G401 (cell line): ENCODE measurements around the gene MYO5C. TPM values are rescaled to one million over a fixed set of nuclear protein-coding genes. Genes with fewer than 3 reads are reported as not detected.

ENCODE experiments used
- DNase-seq: peaks from one replicate; pipeline ENCODE4 v3.0.0-alpha.2; 2015; ENCODE audit warnings: low spot score
- in situ Hi-C: cut with HindIII; loops from 2 replicates; pipeline ENCODE4 v1.10.0; 2016; ENCODE audit warnings: low sequenced_read_pairs, mixed read lengths
- total RNA-seq: library from RNA; depleted of rRNA; stranded (reverse); fragments of >200 nt; shearing (Covaris generic); gene quantifications from 2 replicates; pipeline ENCODE4 v1.2.3, GENCODE V29; 2014

The MYO5C gene
- total RNA-seq, 1 experiment from 2014 or later: 4.2 TPM

- DNase-seq: no peak
- in situ Hi-C loops: no loop called here
These were observed 70.4 kb downstream of the MYO5C start for GRCh38 chr15:52225230-52225629.

GRCh38 chr15:52224211-52224610 is 71.4 kb downstream of the MYO5C start:
- in situ Hi-C loops: no loop called here
- DNase-seq: no peak

GRCh38 chr15:52221730-52222129 is 73.9 kb downstream of the MYO5C start:
- in situ Hi-C loops: no loop called here
- no peak for DNase-seq

GRCh38 chr15:52220937-52221660 is 74.5 kb downstream of the MYO5C start:
- DNase-seq: no peak

GRCh38 chr15:52220251-52220650 is 75.4 kb downstream of the MYO5C start:
- in situ Hi-C loops: no loop called here
- no peak for DNase-seq

More at GRCh38 chr15:52220937-52221660, 74.5 kb downstream of the MYO5C start:
- in situ Hi-C loops: no loop called here

GRCh38 chr15:52218816-52219215 is 76.8 kb downstream of the MYO5C start:
- DNase-seq: no peak
- in situ Hi-C loops: no loop called here

GRCh38 chr15:52218371-52218770 is 77.2 kb downstream of the MYO5C start:
- DNase-seq: no peak
- in situ Hi-C loops: no loop called here

- DNase-seq: peak; percentile 85
- in situ Hi-C loops: no loop called here
These were observed 78.4 kb downstream of the MYO5C start for GRCh38 chr15:52217186-52217585.

- in situ Hi-C loops: no loop called here
- DNase-seq: no peak
These were observed 81.1 kb downstream of the MYO5C start for GRCh38 chr15:52214553-52214952.

- DNase-seq: no peak
- in situ Hi-C loops: no loop called here
These were observed 82.4 kb downstream of the MYO5C start for GRCh38 chr15:52213206-52213605.

- in situ Hi-C loops: no loop called here
- peak; percentile 70 for DNase-seq
These were observed 87.2 kb downstream of the MYO5C start for GRCh38 chr15:52208306-52208946.

GRCh38 chr15:52207191-52207590 is 88.4 kb downstream of the MYO5C start:
- DNase-seq: no peak
- in situ Hi-C loops: no loop called here

- DNase-seq: no peak
- in situ Hi-C loops: no loop called here
These were observed 89.2 kb downstream of the MYO5C start for GRCh38 chr15:52206446-52206845.

GRCh38 chr15:52204657-52205056 is 90.9 kb downstream of the MYO5C start:
- in situ Hi-C loops: no loop called here
- DNase-seq: no peak

GRCh38 chr15:52200831-52201365 is 94.7 kb downstream of the MYO5C start:
- in situ Hi-C loops: no loop called here

GRCh38 chr15:52199271-52199670 is 96.3 kb downstream of the MYO5C start:
- in situ Hi-C loops: no loop called here
- peak; percentile 51 for DNase-seq

More at GRCh38 chr15:52200831-52201365, 94.7 kb downstream of the MYO5C start:
- DNase-seq: no peak

GRCh38 chr15:52196891-52197290 is 98.7 kb downstream of the MYO5C start:
- DNase-seq: no peak
- in situ Hi-C loops: no loop called here

GRCh38 chr15:52193791-52194190 is 101.8 kb downstream of the MYO5C start:
- in situ Hi-C loops: no loop called here
- DNase-seq: no peak

GRCh38 chr15:52193321-52193720 is 102.3 kb downstream of the MYO5C start:
- DNase-seq: no peak
- in situ Hi-C loops: no loop called here

GRCh38 chr15:52191207-52191606 is 104.4 kb downstream of the MYO5C start, which contains the start of gene GNB5:
TSS of gene GNB5 (minus strand) at chr15:52191392. CDS start at chr15:52184676, 6,716 bp downstream.
- in situ Hi-C loops: no loop called here
- DNase-seq: peak; percentile 54
